HG03558 (cell line): ENCODE measurements around the gene RPL27A.

Experiments used
- ATAC-seq: cut with Tn5 transposase; IDR thresholded peaks from one replicate; pipeline ENCODE4 v1.9.1; 2021; ENCODE audit warnings: moderate number of reproducible peaks; ENCODE audit not compliant: unreplicated experiment; ENCODE audit errors: extremely low read depth

The RPL27A gene

GRCh38 chr11:8697054-8697453, 14.5 kb downstream of the RPL27A start:
- no peak for ATAC-seq

- no peak for ATAC-seq
Observed at GRCh38 chr11:8698379-8698851, 15.8 kb downstream of the RPL27A start.

- ATAC-seq = no peak
Observed at GRCh38 chr11:8698917-8699441, 16.4 kb downstream of the RPL27A start.

GRCh38 chr11:8699903-8700302, 17.3 kb downstream of the RPL27A start:
- ATAC-seq = no peak

GRCh38 chr11:8701891-8702597, 19.5 kb downstream of the RPL27A start:
- no peak for ATAC-seq

- ATAC-seq = no peak
Observed at GRCh38 chr11:8702598-8702915, 20.0 kb downstream of the RPL27A start.

GRCh38 chr11:8704136-8704535, 21.5 kb downstream of the RPL27A start:
- ATAC-seq = no peak

GRCh38 chr11:8705146-8705545, 22.6 kb downstream of the RPL27A start:
- ATAC-seq = no peak

- no peak for ATAC-seq
Observed at GRCh38 chr11:8706673-8707432, 24.3 kb downstream of the RPL27A start.

- ATAC-seq = no peak
Observed at GRCh38 chr11:8707541-8708191, 25.1 kb downstream of the RPL27A start.

- no peak for ATAC-seq
Observed at GRCh38 chr11:8709002-8709672, 26.5 kb downstream of the RPL27A start.

GRCh38 chr11:8709777-8710176, 27.2 kb downstream of the RPL27A start:
- no peak for ATAC-seq

GRCh38 chr11:8711895-8712442, 29.4 kb downstream of the RPL27A start:
- no peak for ATAC-seq

GRCh38 chr11:8712506-8712905, 29.9 kb downstream of the RPL27A start:
- ATAC-seq = no peak

- ATAC-seq = no peak
Observed at GRCh38 chr11:8713760-8714454, 31.3 kb downstream of the RPL27A start.

GRCh38 chr11:8714622-8715225, 32.1 kb downstream of the RPL27A start:
- no peak for ATAC-seq

GRCh38 chr11:8715501-8715900, 32.9 kb downstream of the RPL27A start:
- ATAC-seq = no peak

GRCh38 chr11:8717544-8717875, 34.9 kb downstream of the RPL27A start:
- no peak for ATAC-seq
